GM12892 (cell line): ENCODE data around the gene PRPF18.

Experiments used
- POLR2A ChIP-seq: IDR thresholded peaks from 2 replicates; pipeline ENCODE4 v1.6.1; 2011; ENCODE audit warnings: low read depth, low read length, control low read depth
- TAF1 ChIP-seq: IDR thresholded peaks from 2 replicates; pipeline ENCODE4 v1.6.1; 2011; ENCODE audit warnings: low read depth, mild to moderate bottlenecking, control low read depth, low read length, borderline replicate concordance

DNA sequence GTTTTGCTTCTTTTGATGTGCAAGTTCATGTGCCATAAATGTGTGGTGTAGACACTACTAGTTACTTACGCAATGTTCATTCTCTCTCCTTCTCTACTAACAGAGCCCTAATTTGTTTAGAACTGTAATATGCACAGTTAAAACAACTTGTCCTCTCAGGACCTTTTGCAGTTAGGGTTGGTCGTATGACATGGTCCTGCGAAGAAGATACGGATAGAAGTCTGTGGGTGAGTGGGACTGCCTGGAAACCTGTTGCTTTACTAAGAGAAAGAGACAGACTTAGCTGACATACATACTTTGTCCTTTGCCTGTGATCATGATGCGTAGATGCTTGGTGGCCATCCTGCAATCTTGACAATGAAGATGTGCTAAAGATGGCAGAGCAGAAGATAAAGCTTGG lies 51.1 kb downstream of the PRPF18 start:
- TF ChIP-seq TAF1, result no peak
- no peak for TF ChIP-seq POLR2A
